ENCODE results near the gene BCAS3. TPM values are rescaled to one million over a fixed set of nuclear protein-coding genes. Genes with fewer than 3 reads are reported as not detected.

BCAS3 gene
- total RNA-seq, 1 experiment from 2014 or later = 26.3 TPM

DNA sequence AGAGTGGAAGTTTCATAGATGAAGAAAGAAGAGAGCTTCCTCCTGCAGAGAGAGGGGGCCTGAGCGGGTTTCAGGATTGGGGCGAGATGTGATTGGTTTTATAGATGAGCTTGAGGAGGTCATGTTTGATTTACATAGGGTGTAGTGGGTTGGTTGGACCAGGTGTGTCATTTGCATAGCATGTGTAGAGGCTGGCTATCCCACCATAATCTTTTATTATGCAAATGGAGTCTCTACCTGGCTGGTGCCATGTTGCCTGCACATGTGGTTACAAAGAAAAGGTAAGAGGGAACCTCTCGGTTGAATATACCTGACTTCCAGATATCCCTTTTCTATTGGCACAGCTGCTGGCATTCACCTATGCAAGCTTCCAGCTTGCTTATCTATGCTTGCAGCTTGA, 228.1 kb downstream of the BCAS3 start:
- DNase-seq (ENCODE audit: low read depth, low spot score) (no peak), ATAC-seq (no peak)
- H3K4me3 ChIP-seq (replicated peaks in 1 of 2; ENCODE audit: low read depth in 1 of 2, low read length in 2 of 2) = no peak overlapping the region
- no TSS peak for BruUV-seq (replicated peaks)
- ChIA-PET POLR2A (no interaction called here), CTCF (no interaction called here), RAD21 (ENCODE audit: low non-redundant PET in 1 of 2, low total read pairs in 2 of 2, uncharacterized antibody in 2 of 2, unreplicated experiment in 2 of 2) (no interaction called here)
- no peaks in the 10 kb centered on the region for H3K36me3 ChIP-seq (ENCODE audit: control insufficient read depth in 1 of 2, insufficient read depth in 2 of 2, low read length in 2 of 2)
- H3K4me2 ChIP-seq (ENCODE audit: low read length) = no peak overlapping the region
- H3K9me2 ChIP-seq (ENCODE audit: insufficient read depth) = no peaks in the 10 kb centered on the region
- no peak overlapping the region for H3K9ac ChIP-seq (ENCODE audit: low read length)
- intact Hi-C loops (cut with micrococcal nuclease) = no loop called here
- H3K79me2 ChIP-seq (ENCODE audit: insufficient read depth, low read length) = no peaks in the 10 kb centered on the region
- no peak for TF ChIP-seq CBX3 (IDR thresholded peaks at IDR 0.05; ENCODE audit: low read depth)
- no peak for TF ChIP-seq EZH2 (IDR thresholded peaks at IDR 0.05)
- no peak for TF ChIP-seq ZFX (IDR thresholded peaks at IDR 0.05)
- TF ChIP-seq EZH2phosphoT487 (IDR thresholded peaks at IDR 0.05; ENCODE audit: borderline replicate concordance) = no peak
- no peak for TF ChIP-seq JUND (IDR thresholded peaks at IDR 0.05)
- TF ChIP-seq, protein P1, sequence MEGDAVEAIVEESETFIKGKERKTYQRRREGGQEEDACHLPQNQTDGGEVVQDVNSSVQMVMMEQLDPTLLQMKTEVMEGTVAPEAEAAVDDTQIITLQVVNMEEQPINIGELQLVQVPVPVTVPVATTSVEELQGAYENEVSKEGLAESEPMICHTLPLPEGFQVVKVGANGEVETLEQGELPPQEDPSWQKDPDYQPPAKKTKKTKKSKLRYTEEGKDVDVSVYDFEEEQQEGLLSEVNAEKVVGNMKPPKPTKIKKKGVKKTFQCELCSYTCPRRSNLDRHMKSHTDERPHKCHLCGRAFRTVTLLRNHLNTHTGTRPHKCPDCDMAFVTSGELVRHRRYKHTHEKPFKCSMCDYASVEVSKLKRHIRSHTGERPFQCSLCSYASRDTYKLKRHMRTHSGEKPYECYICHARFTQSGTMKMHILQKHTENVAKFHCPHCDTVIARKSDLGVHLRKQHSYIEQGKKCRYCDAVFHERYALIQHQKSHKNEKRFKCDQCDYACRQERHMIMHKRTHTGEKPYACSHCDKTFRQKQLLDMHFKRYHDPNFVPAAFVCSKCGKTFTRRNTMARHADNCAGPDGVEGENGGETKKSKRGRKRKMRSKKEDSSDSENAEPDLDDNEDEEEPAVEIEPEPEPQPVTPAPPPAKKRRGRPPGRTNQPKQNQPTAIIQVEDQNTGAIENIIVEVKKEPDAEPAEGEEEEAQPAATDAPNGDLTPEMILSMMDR (IDR thresholded peaks at IDR 0.05 in 2 of 3, conservative IDR thresholded peaks at IDR 0.05 in 1 of 3; ENCODE audit: borderline replicate concordance in 1 of 3, insufficient read depth in 1 of 3, low read depth in 2 of 3, low read length in 2 of 3) = no peak
- TF ChIP-seq FOSL1 (IDR thresholded peaks at IDR 0.05; ENCODE audit: low read depth) = no peak
- TF ChIP-seq, protein P2, sequence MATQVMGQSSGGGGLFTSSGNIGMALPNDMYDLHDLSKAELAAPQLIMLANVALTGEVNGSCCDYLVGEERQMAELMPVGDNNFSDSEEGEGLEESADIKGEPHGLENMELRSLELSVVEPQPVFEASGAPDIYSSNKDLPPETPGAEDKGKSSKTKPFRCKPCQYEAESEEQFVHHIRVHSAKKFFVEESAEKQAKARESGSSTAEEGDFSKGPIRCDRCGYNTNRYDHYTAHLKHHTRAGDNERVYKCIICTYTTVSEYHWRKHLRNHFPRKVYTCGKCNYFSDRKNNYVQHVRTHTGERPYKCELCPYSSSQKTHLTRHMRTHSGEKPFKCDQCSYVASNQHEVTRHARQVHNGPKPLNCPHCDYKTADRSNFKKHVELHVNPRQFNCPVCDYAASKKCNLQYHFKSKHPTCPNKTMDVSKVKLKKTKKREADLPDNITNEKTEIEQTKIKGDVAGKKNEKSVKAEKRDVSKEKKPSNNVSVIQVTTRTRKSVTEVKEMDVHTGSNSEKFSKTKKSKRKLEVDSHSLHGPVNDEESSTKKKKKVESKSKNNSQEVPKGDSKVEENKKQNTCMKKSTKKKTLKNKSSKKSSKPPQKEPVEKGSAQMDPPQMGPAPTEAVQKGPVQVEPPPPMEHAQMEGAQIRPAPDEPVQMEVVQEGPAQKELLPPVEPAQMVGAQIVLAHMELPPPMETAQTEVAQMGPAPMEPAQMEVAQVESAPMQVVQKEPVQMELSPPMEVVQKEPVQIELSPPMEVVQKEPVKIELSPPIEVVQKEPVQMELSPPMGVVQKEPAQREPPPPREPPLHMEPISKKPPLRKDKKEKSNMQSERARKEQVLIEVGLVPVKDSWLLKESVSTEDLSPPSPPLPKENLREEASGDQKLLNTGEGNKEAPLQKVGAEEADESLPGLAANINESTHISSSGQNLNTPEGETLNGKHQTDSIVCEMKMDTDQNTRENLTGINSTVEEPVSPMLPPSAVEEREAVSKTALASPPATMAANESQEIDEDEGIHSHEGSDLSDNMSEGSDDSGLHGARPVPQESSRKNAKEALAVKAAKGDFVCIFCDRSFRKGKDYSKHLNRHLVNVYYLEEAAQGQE (IDR thresholded peaks at IDR 0.05; ENCODE audit: low read depth) = no peak
- no peak for TF ChIP-seq SP1 (IDR thresholded peaks at IDR 0.05; ENCODE audit: low read depth)
- TF ChIP-seq EGR1 (IDR thresholded peaks at IDR 0.05; ENCODE audit: low read depth) = no peak
- TF ChIP-seq, protein P3, sequence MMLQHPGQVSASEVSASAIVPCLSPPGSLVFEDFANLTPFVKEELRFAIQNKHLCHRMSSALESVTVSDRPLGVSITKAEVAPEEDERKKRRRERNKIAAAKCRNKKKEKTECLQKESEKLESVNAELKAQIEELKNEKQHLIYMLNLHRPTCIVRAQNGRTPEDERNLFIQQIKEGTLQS (IDR thresholded peaks at IDR 0.05) = no peak
- TF ChIP-seq ELF1 (IDR thresholded peaks at IDR 0.05; ENCODE audit: borderline replicate concordance, low read depth) = no peak
- TF ChIP-seq SIN3A (IDR thresholded peaks at IDR 0.05; ENCODE audit: low read depth) = no peak
- TF ChIP-seq RAD21 (IDR thresholded peaks at IDR 0.05; ENCODE audit: low read depth) = no peak
- H3K27me3 ChIP-seq (ENCODE audit: insufficient read depth, low read length) = no peaks in the 10 kb centered on the region
- H3K4me1 ChIP-seq (ENCODE audit: control insufficient read depth in 1 of 2, insufficient read depth in 2 of 2, low read length in 2 of 2) = no peaks in the 10 kb centered on the region
- H3K9me3 ChIP-seq (ENCODE audit: control insufficient read depth in 1 of 2, insufficient read depth in 1 of 2, low read depth in 1 of 2, low read length in 2 of 2) = no peaks in the 10 kb centered on the region
- no peak overlapping the region for H2AFZ ChIP-seq (ENCODE audit: low read depth, low read length, poor library complexity, severe bottlenecking)
- no peak overlapping the region for H3K27ac ChIP-seq (ENCODE audit: low read depth, low read length)
- no peaks in the 10 kb centered on the region for H4K20me1 ChIP-seq (ENCODE audit: insufficient read depth)

Data from HCT116 (cell line).